Liver (tissue), 3 donors: Measurements from ENCODE around the gene KATNIP.

ENCODE experiments used
- ATF3 ChIP-seq: IDR thresholded peaks from 2 replicates; pipeline ENCODE4 v1.6.1; 2016; ENCODE audit warnings: antibody characterized with exemption
- CTCF ChIP-seq: fragments of 150-350 bp; IDR thresholded peaks from 2 replicates; pipeline ENCODE4 v1.5.1; 2017; ENCODE audit warnings: improper control_type of control experiment, low read depth, low read length; ENCODE audit not compliant: missing input control
- EGR1 ChIP-seq, 2 donors: IDR thresholded peaks; 2 replicates each; pipeline ENCODE4 v1.6.1; 2016 to 2018; ENCODE audit warnings: antibody characterized with exemption in 2 of 2, low read depth in 2 of 2
- FOXA1 ChIP-seq: IDR thresholded peaks from 2 replicates; pipeline ENCODE4 v1.6.1; 2016; ENCODE audit warnings: antibody characterized with exemption
- FOXA2 ChIP-seq: IDR thresholded peaks from 2 replicates; pipeline ENCODE4 v1.6.1; 2016; ENCODE audit warnings: antibody characterized with exemption
- GABPA ChIP-seq, 2 donors: IDR thresholded peaks in 1 of 2; conservative IDR thresholded peaks in 1 of 2; 2 replicates each; pipeline ENCODE4 v1.6.1; 2016; ENCODE audit warnings: antibody characterized with exemption in 2 of 2, mild to moderate bottlenecking in 1 of 2, moderate library complexity in 1 of 2
- JUND ChIP-seq, 2 donors: IDR thresholded peaks; 2 replicates each; pipeline ENCODE4 v1.6.1; 2016; ENCODE audit warnings: antibody characterized with exemption in 2 of 2
- NR2F2 ChIP-seq: IDR thresholded peaks from 2 replicates; pipeline ENCODE4 v1.6.1; 2016; ENCODE audit warnings: antibody characterized with exemption
- RAD21 ChIP-seq, 2 donors: IDR thresholded peaks; 2 replicates each; pipeline ENCODE4 v1.6.1; 2016; ENCODE audit warnings: antibody characterized with exemption in 2 of 2, mild to moderate bottlenecking in 2 of 2
- REST ChIP-seq: IDR thresholded peaks from 2 replicates; pipeline ENCODE4 v1.6.1; 2016; ENCODE audit warnings: antibody characterized with exemption, mild to moderate bottlenecking
- TAF1 ChIP-seq: conservative IDR thresholded peaks from 2 replicates; pipeline ENCODE4 v1.6.1; 2016; ENCODE audit warnings: antibody characterized with exemption, mild to moderate bottlenecking
- YY1 ChIP-seq: IDR thresholded peaks from 2 replicates; pipeline ENCODE4 v1.6.1; 2016; ENCODE audit warnings: antibody characterized with exemption, mild to moderate bottlenecking
- TF ChIP-seq, protein P1 (sequence below): IDR thresholded peaks from 2 replicates; pipeline ENCODE4 v1.6.1; 2016; ENCODE audit warnings: antibody characterized with exemption
- TF ChIP-seq, protein P2 (sequence below): IDR thresholded peaks from 2 replicates; pipeline ENCODE4 v1.6.1; 2016; ENCODE audit warnings: antibody characterized with exemption
- donor health status: healthy.
- donor health status: healthy.

GRCh38 chr16:27551036-27551435, 1.1 kb downstream of the KATNIP start:
- no peak for TF ChIP-seq CTCF
- TF ChIP-seq, protein P1, sequence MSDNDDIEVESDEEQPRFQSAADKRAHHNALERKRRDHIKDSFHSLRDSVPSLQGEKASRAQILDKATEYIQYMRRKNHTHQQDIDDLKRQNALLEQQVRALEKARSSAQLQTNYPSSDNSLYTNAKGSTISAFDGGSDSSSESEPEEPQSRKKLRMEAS, result no peak
- no peak for TF ChIP-seq GABPA (IDR thresholded peaks at IDR 0.05 in 1 of 2, conservative IDR thresholded peaks at IDR 0.05 in 1 of 2)
- TF ChIP-seq, protein P2, sequence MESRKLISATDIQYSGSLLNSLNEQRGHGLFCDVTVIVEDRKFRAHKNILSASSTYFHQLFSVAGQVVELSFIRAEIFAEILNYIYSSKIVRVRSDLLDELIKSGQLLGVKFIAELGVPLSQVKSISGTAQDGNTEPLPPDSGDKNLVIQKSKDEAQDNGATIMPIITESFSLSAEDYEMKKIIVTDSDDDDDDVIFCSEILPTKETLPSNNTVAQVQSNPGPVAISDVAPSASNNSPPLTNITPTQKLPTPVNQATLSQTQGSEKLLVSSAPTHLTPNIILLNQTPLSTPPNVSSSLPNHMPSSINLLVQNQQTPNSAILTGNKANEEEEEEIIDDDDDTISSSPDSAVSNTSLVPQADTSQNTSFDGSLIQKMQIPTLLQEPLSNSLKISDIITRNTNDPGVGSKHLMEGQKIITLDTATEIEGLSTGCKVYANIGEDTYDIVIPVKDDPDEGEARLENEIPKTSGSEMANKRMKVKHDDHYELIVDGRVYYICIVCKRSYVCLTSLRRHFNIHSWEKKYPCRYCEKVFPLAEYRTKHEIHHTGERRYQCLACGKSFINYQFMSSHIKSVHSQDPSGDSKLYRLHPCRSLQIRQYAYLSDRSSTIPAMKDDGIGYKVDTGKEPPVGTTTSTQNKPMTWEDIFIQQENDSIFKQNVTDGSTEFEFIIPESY, result no peak
- TF ChIP-seq FOXA2, result no peak
- no peak for TF ChIP-seq REST
- TF ChIP-seq TAF1, result no peak
- TF ChIP-seq FOXA1, result no peak
- TF ChIP-seq YY1, result no peak
- no peak for TF ChIP-seq RAD21 (IDR thresholded peaks at IDR 0.05)
- no peak for TF ChIP-seq NR2F2
- no peak for TF ChIP-seq ATF3
- no peak for TF ChIP-seq EGR1 (IDR thresholded peaks at IDR 0.05; ENCODE audit: low read depth in 2 of 2)
- TF ChIP-seq JUND (IDR thresholded peaks at IDR 0.05), result no peak
